Measurements from ENCODE around the gene CXCR6. TPM values are rescaled to one million over a fixed set of nuclear protein-coding genes. Genes with fewer than 3 reads are reported as not detected.
A peak's percentile ranks its signal among the peaks of the same experiment; 100 is the strongest.

CXCR6 gene
- total and polyA plus RNA-seq, 5 donors = 0.18 to 0.53 (median 0.40) TPM; not detected in 1

DNA sequence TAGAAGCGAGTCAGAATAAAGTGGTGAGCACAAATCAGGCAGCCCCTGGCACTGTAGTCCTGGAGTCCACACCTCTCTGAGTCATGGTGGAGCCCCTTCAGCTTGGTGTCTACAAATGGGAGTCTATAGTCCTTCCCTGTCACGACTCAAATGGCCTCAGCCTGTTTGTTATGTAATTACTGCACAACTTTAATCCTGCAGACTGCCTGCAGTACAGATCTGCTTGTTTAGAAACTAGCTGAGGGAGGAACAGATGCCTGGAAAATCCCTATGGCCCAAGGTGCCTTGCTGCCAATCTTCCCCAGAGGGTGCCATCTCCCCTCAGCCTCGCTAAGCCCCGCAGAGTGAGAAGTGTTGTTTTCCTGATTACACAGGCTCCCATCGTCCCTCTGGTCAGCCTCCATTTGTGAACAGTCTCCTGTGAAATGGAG is 3.9 kb upstream of the CXCR6 start:
- 50% methylated on average over 5 of the region's 5 CpGs for WGBS
- no peaks in the 10 kb centered on the region for H3K27me3 ChIP-seq (ENCODE audit: control insufficient read depth, insufficient read depth)
- intact Hi-C loops (cut with DNase I) = loop anchor here (2.0 to 10.0 kb wide), 3 partner anchors 138 to 435 kb away; partner anchors contain the start of gene CCR5 (in 1 of the 4)
- H3K4me3 ChIP-seq (ENCODE audit: low read length) = no peak overlapping the region
- DNase-seq (no peak), ATAC-seq (peak; percentile 5 to 21)
- peaks cover 4% of the 10 kb centered on the region for H3K4me1 ChIP-seq (ENCODE audit: control insufficient read depth, insufficient read depth, low read length)
- no peak overlapping the region for H3K27ac ChIP-seq (ENCODE audit: low read length)
- H3K9me3 ChIP-seq (ENCODE audit: control insufficient read depth, low read length) = no peaks in the 10 kb centered on the region

DNA sequence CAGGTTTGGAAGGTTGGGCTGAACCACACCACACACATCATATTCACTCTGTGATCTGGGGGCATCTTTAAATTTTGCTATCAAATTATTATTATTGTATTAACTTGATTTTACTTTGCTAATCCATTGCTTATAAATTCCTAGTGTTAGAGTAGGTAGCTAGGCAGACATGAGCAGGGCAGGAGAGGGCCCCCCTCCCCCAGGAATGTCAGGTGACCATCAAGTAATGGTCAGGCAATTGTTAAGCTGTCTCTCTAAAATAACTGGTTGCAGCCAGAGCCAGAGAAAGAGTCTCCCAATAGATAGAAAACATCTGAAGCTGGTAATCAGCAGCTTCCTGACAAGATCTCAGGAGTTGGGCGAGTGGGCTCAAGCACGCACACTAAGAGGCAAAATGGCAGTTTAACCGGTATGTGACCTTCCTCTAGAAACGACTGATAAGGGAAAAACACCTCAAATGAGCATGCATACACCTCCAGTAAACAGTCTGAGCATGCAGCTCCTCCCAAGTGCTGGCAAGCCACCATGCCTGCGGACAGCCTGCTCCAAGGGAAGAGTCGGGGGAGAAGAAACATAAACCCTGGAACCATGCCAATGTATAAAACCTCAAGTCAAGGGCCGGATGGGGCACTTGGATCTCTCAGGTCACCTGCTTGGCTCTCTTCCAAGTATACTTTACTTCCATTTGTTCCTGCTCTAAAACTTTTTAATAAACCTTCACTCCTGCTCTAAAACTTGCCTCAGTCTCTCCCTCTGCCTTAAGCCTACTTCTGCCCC is 3.1 kb upstream of the CXCR6 start:
- H3K4me1 ChIP-seq (ENCODE audit: control insufficient read depth, insufficient read depth, low read length) = peaks cover 4% of the 10 kb centered on the region
- H3K27me3 ChIP-seq (ENCODE audit: control insufficient read depth, insufficient read depth) = no peaks in the 10 kb centered on the region
- DNase-seq (no peak), ATAC-seq (no peak)
- intact Hi-C loops (cut with DNase I) = no loop called here
- H3K27ac ChIP-seq (ENCODE audit: low read length) = no peak overlapping the region
- H3K9me3 ChIP-seq (ENCODE audit: control insufficient read depth, low read length) = no peaks in the 10 kb centered on the region
- WGBS = 59% methylated on average over 7 of the region's 7 CpGs
- no peak overlapping the region for H3K4me3 ChIP-seq (ENCODE audit: low read length)

DNA sequence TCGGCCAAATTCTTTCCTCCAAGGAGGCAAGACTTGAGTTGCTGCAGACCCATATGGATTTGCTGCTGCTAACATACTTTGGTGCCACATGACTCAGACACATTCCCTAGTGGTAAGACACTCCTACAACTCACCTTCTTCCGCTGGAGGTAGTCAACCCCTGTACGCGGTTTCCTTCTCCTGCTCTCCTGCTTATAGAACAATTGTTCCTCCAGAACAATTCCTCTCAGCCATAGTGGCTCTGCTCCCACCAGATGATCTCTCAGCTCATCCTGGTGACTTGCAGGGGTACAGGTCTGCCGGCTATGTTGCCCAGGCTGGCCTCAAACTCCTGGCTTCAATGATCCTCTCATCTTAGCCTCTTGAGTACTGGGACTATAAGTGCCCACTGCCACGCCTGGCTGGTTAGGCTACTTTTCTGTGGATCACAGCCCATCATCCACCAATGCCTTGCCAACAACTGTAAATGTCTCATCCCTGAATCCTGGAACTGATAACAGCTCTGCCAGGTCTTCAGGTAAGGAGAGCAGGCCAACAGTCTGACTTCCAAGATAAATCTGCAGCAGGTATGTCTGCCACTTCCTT is 2.4 kb upstream of the CXCR6 start:
- Histone ChIP-seq H3K27ac (ENCODE audit: low read length) (no peak overlapping the region), H3K4me1 (ENCODE audit: control insufficient read depth, insufficient read depth, low read length) (peaks cover 4% of the 10 kb centered on the region), H3K4me3 (ENCODE audit: low read length) (no peak overlapping the region), H3K27me3 (ENCODE audit: control insufficient read depth, insufficient read depth) (no peaks in the 10 kb centered on the region), H3K9me3 (ENCODE audit: control insufficient read depth, low read length) (no peaks in the 10 kb centered on the region)
- intact Hi-C loops (cut with DNase I) = no loop called here
- WGBS = 80% methylated on average over 6 of the region's 6 CpGs
- ATAC-seq (no peak), DNase-seq (no peak)

DNA sequence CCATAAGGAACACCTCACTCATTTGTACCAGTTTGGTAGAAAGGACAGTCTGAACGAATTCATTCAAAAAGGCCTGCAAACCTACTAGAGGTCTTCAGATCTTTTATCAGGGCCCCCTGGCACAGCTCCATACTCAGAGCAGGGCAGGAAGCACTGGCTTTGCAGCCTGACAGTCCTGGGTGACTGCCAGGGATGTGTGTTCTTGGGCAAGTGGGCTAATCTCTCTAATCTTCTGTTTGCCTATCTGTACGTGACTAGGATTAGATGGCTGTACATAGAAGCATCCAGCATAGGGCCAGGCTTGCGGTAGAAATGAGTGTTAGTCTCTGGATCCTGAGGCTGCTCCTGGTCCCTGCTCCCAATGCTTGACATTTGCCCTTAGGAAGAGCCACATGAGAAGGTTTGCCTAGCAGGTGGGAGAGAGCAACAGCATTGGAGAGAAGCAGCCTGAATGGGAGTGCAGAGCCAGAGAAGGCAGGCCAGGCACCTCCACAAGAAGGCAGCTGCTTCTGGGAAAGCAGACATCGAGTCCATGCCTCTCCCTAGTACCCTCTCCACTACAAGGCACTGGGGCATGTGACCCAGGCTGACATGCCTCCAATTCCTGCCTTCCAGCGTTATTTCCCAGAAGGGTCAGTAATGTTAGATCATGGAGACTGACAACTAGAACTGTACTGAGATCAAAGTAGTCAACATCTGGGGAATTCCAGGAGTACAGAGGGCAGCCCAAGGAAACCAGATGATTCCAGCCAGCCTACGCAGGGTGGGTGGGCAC is 1.0 kb upstream of the CXCR6 start:
- intact Hi-C loops (cut with DNase I) = no loop called here
- WGBS = 46% methylated on average over 6 of the region's 6 CpGs
- no peak overlapping the region for H3K27ac ChIP-seq (ENCODE audit: low read length)
- no peaks in the 10 kb centered on the region for H3K27me3 ChIP-seq (ENCODE audit: control insufficient read depth, insufficient read depth)
- DNase-seq (no peak), ATAC-seq (no peak)
- H3K4me3 ChIP-seq (ENCODE audit: low read length) = no peak overlapping the region
- peaks cover 4% of the 10 kb centered on the region for H3K4me1 ChIP-seq (ENCODE audit: control insufficient read depth, insufficient read depth, low read length)
- H3K9me3 ChIP-seq (ENCODE audit: control insufficient read depth, low read length) = no peaks in the 10 kb centered on the region

- 89% methylated on average over 5 of the region's 5 CpGs for WGBS
- Histone ChIP-seq H3K27me3 (ENCODE audit: control insufficient read depth, insufficient read depth) (no peaks in the 10 kb centered on the region), H3K27ac (ENCODE audit: low read length) (no peak overlapping the region), H3K4me1 (ENCODE audit: control insufficient read depth, insufficient read depth, low read length) (peaks cover 2% of the 10 kb centered on the region), H3K9me3 (ENCODE audit: control insufficient read depth, low read length) (no peaks in the 10 kb centered on the region), H3K4me3 (ENCODE audit: low read length) (no peak overlapping the region)
- no peak for DNase-seq
- intact Hi-C loops (cut with DNase I) = no loop called here
- no peak for ATAC-seq
Measured at GRCh38 chr3:45944830-45945620, 1.8 kb downstream of the CXCR6 start.

- H3K27me3 ChIP-seq (ENCODE audit: control insufficient read depth, insufficient read depth) = no peaks in the 10 kb centered on the region
- DNase-seq (no peak), ATAC-seq (no peak)
- 96% methylated on average over 1 of the region's 1 CpG for WGBS
- H3K4me1 ChIP-seq (ENCODE audit: control insufficient read depth, insufficient read depth, low read length) = peaks cover 2% of the 10 kb centered on the region
- H3K27ac ChIP-seq (ENCODE audit: low read length) = no peak overlapping the region
- no peaks in the 10 kb centered on the region for H3K9me3 ChIP-seq (ENCODE audit: control insufficient read depth, low read length)
- intact Hi-C loops (cut with DNase I) = no loop called here
- no peak overlapping the region for H3K4me3 ChIP-seq (ENCODE audit: low read length)
Measured at GRCh38 chr3:45946307-45946706, 3.0 kb downstream of the CXCR6 start.

DNA sequence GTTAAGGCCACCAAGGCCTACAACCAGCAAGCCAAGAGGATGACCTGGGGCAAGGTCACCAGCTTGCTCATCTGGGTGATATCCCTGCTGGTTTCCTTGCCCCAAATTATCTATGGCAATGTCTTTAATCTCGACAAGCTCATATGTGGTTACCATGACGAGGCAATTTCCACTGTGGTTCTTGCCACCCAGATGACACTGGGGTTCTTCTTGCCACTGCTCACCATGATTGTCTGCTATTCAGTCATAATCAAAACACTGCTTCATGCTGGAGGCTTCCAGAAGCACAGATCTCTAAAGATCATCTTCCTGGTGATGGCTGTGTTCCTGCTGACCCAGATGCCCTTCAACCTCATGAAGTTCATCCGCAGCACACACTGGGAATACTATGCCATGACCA is 3.6 kb downstream of the CXCR6 start:
- DNase-seq (no peak), ATAC-seq (no peak)
- Histone ChIP-seq H3K4me3 (ENCODE audit: low read length) (no peak overlapping the region), H3K4me1 (ENCODE audit: control insufficient read depth, insufficient read depth, low read length) (peaks cover 2% of the 10 kb centered on the region), H3K27me3 (ENCODE audit: control insufficient read depth, insufficient read depth) (no peaks in the 10 kb centered on the region), H3K9me3 (ENCODE audit: control insufficient read depth, low read length) (no peaks in the 10 kb centered on the region), H3K27ac (ENCODE audit: low read length) (no peak overlapping the region)
- intact Hi-C loops (cut with DNase I) = no loop called here
- 95% methylated on average over 3 of the region's 3 CpGs for WGBS

- 90% methylated on average over 3 of the region's 3 CpGs for WGBS
- Histone ChIP-seq H3K27ac (ENCODE audit: low read length) (no peak overlapping the region), H3K9me3 (ENCODE audit: control insufficient read depth, low read length) (no peaks in the 10 kb centered on the region), H3K4me1 (ENCODE audit: control insufficient read depth, insufficient read depth, low read length) (no peaks in the 10 kb centered on the region), H3K27me3 (ENCODE audit: control insufficient read depth, insufficient read depth) (no peaks in the 10 kb centered on the region), H3K4me3 (ENCODE audit: low read length) (no peak overlapping the region)
- intact Hi-C loops (cut with DNase I) = no loop called here
- no peak for DNase-seq
- ATAC-seq = no peak
Measured at GRCh38 chr3:45947361-45947760, 4.1 kb downstream of the CXCR6 start.

DNA sequence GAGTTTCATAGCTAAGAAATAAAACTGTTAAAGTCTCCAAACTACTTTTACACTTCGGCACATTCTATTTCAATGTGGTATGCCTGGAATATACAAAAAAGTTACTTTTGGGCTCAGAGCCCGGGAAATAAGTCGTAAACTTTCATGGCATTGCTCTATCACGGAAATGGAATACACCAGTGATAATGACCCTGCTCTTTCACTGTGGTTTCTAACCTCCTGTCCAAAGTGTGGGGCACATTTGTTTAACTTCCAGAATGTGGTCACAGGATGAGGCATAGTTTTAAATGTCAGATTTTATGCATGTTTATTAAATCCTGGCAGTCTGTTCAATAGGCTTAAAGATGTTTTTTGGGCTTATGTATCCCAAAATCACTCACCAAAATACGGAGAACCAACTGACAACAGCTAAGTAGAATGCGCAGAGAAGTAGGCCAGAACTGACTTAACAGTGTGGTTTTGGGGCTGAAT is 5.1 kb downstream of the CXCR6 start:
- H3K9me3 ChIP-seq (ENCODE audit: control insufficient read depth, low read length) = no peaks in the 10 kb centered on the region
- ATAC-seq = no peak

GRCh38 chr3:45948881-45949280 is 5.6 kb downstream of the CXCR6 start:
- no peak for ATAC-seq

More for the DNA sequence above, 5.1 kb downstream of the CXCR6 start:
- intact Hi-C loops (cut with DNase I) = no loop called here
- Histone ChIP-seq H3K27ac (ENCODE audit: low read length) (no peak overlapping the region), H3K4me1 (ENCODE audit: control insufficient read depth, insufficient read depth, low read length) (no peaks in the 10 kb centered on the region), H3K4me3 (ENCODE audit: low read length) (no peak overlapping the region), H3K27me3 (ENCODE audit: control insufficient read depth, insufficient read depth) (no peaks in the 10 kb centered on the region)
- no peak for DNase-seq
- WGBS = 70% methylated on average over 6 of the region's 6 CpGs

More at GRCh38 chr3:45948881-45949280, 5.6 kb downstream of the CXCR6 start:
- Histone ChIP-seq H3K4me1 (ENCODE audit: control insufficient read depth, insufficient read depth, low read length) (no peaks in the 10 kb centered on the region), H3K4me3 (ENCODE audit: low read length) (no peak overlapping the region), H3K9me3 (ENCODE audit: control insufficient read depth, low read length) (no peaks in the 10 kb centered on the region), H3K27me3 (ENCODE audit: control insufficient read depth, insufficient read depth) (no peaks in the 10 kb centered on the region), H3K27ac (ENCODE audit: low read length) (no peak overlapping the region)
- 96% methylated on average over 6 of the region's 6 CpGs for WGBS
- intact Hi-C loops (cut with DNase I) = no loop called here
- no peak for DNase-seq

Data from right cardiac atrium (tissue), 5 donors.